HEK293T (cell line): ENCODE measurements around the gene MRGPRG.

Experiments
- CTCF ChIA-PET: fragments of 350-600 bp; formaldehyde crosslinking; extraction: SDS; loops from one replicate; lab custom pipeline; 2021; ENCODE audit warnings: antibody characterized with exemption, inconsistent platforms; lab: Yijun Ruan, JAX
- POLR2A ChIA-PET: fragments of 350-600 bp; formaldehyde crosslinking; extraction: SDS; loops from one replicate; lab custom pipeline; 2020; ENCODE audit warnings: antibody characterized with exemption, inconsistent platforms; lab: Yijun Ruan, JAX
- DNase-seq: peaks from one replicate; pipeline ENCODE4 v3.0.0; 2012; ENCODE audit warnings: mixed read lengths; ENCODE audit errors: extremely low spot score
- ARNT ChIP-seq: fragments of 450-650 bp; IDR thresholded peaks from 2 replicates; pipeline ENCODE4 v1.6.1; 2017; ENCODE audit warnings: mild to moderate bottlenecking
- BHLHE40 ChIP-seq: fragments of 450-650 bp; IDR thresholded peaks from 2 replicates; pipeline ENCODE4 v1.6.1; 2016; ENCODE audit warnings: mild to moderate bottlenecking, moderate library complexity, borderline replicate concordance
- CTBP1 ChIP-seq: fragments of 450-650 bp; IDR thresholded peaks from 2 replicates; pipeline ENCODE4 v1.6.1; 2016; ENCODE audit warnings: borderline replicate concordance
- ELF4 ChIP-seq: fragments of 450-650 bp; IDR thresholded peaks from 2 replicates; pipeline ENCODE4 v1.6.1; 2017; ENCODE audit warnings: antibody characterized with exemption
- FOXA1 ChIP-seq: fragments of 450-650 bp; IDR thresholded peaks from 2 replicates; pipeline ENCODE4 v1.6.1; 2016; ENCODE audit warnings: mild to moderate bottlenecking
- FOXK2 ChIP-seq: fragments of 450-650 bp; IDR thresholded peaks from 2 replicates; pipeline ENCODE4 v1.6.1; 2016; ENCODE audit warnings: mild to moderate bottlenecking
- FOXM1 ChIP-seq: fragments of 450-650 bp; IDR thresholded peaks from 2 replicates; pipeline ENCODE4 v1.6.1; 2017; ENCODE audit warnings: mild to moderate bottlenecking, borderline replicate concordance
- HDGF ChIP-seq: fragments of 450-650 bp; IDR thresholded peaks from 2 replicates; pipeline ENCODE4 v1.6.1; 2017; ENCODE audit warnings: antibody characterized with exemption, borderline replicate concordance
- L3MBTL2 ChIP-seq: fragments of 450-650 bp; conservative IDR thresholded peaks from 2 replicates; pipeline ENCODE4 v1.6.1; 2016; ENCODE audit warnings: mild to moderate bottlenecking
- LEF1 ChIP-seq: fragments of 450-650 bp; IDR thresholded peaks from 2 replicates; pipeline ENCODE4 v1.6.1; 2017; ENCODE audit warnings: mild to moderate bottlenecking, borderline replicate concordance
- NFRKB ChIP-seq: fragments of 450-650 bp; IDR thresholded peaks from 2 replicates; pipeline ENCODE4 v1.6.1; 2016; ENCODE audit warnings: mild to moderate bottlenecking, moderate library complexity
- PKNOX1 ChIP-seq: fragments of 450-650 bp; IDR thresholded peaks from 2 replicates; pipeline ENCODE4 v1.6.1; 2016
- SP1 ChIP-seq: fragments of 450-650 bp; IDR thresholded peaks from 2 replicates; pipeline ENCODE4 v1.6.1; 2017
- SUZ12 ChIP-seq: fragments of 450-650 bp; IDR thresholded peaks from 2 replicates; pipeline ENCODE4 v1.6.1; 2016; ENCODE audit warnings: mild to moderate bottlenecking
- TARDBP ChIP-seq: fragments of 450-650 bp; IDR thresholded peaks from 2 replicates; pipeline ENCODE4 v1.6.1; 2016
- ZNF384 ChIP-seq: fragments of 450-650 bp; IDR thresholded peaks from 2 replicates; pipeline ENCODE4 v1.6.1; 2016

Gene MRGPRG

GRCh38 chr11:3190600-3190999, 28.0 kb downstream of the MRGPRG start:
- DNase-seq: no peak
- ChIA-PET CTCF (interaction anchor here (0.5 to 0.8 kb wide), 3 partner anchors 8 to 155 kb away, joined by 3 to 4 read pairs (median 3); no protein-coding TSS in a partner anchor), POLR2A (no interaction called here)
- no peak for TF ChIP-seq TARDBP
- no peak for TF ChIP-seq FOXM1
- no peak for TF ChIP-seq FOXK2
- TF ChIP-seq CTBP1: no peak
- TF ChIP-seq HDGF: no peak
- TF ChIP-seq ARNT: no peak
- no peak for TF ChIP-seq SUZ12
- TF ChIP-seq PKNOX1: no peak
- no peak for TF ChIP-seq FOXA1
- no peak for TF ChIP-seq ZNF384

- TF ChIP-seq ZNF384 (no peak), TARDBP (no peak), L3MBTL2 (no peak), FOXA1 (no peak), FOXK2 (no peak)
Observed at GRCh38 chr11:3189886-3190583, 28.6 kb downstream of the MRGPRG start.

GRCh38 chr11:3189196-3189843, 29.3 kb downstream of the MRGPRG start:
- ChIA-PET POLR2A (no interaction called here), CTCF (no interaction called here)
- DNase-seq: no peak
- no peak for TF ChIP-seq CTBP1
- TF ChIP-seq SP1: no peak
- TF ChIP-seq HDGF: no peak
- no peak for TF ChIP-seq FOXM1
- no peak for TF ChIP-seq ZNF384
- TF ChIP-seq L3MBTL2: peak; percentile 60
- no peak for TF ChIP-seq ELF4
- no peak for TF ChIP-seq NFRKB
- no peak for TF ChIP-seq FOXK2
- TF ChIP-seq FOXA1: no peak
- peak; percentile 0; the same call in 1 of the 2 replicates for TF ChIP-seq PKNOX1
- TF ChIP-seq SUZ12: no peak
- no peak for TF ChIP-seq LEF1
- no peak for TF ChIP-seq ARNT
- no peak for TF ChIP-seq BHLHE40
- no peak for TF ChIP-seq TARDBP

More at GRCh38 chr11:3189886-3190583, 28.6 kb downstream of the MRGPRG start:
- no peak for DNase-seq
- POLR2A ChIA-PET: no interaction called here
- CTCF ChIA-PET: no interaction called here

- DNase-seq: no peak
- POLR2A ChIA-PET: no interaction called here
- CTCF ChIA-PET: no interaction called here
- TF ChIP-seq SUZ12 (no peak), FOXA1 (no peak), BHLHE40 (no peak), PKNOX1 (peak; percentile 51), LEF1 (no peak)
Observed at GRCh38 chr11:3188496-3189195, 30.0 kb downstream of the MRGPRG start.

GRCh38 chr11:3186166-3186953, 32.3 kb downstream of the MRGPRG start:
- DNase-seq: no peak
- ChIA-PET POLR2A (no interaction called here), CTCF (no interaction called here)
- TF ChIP-seq TARDBP: no peak
- no peak for TF ChIP-seq BHLHE40
- TF ChIP-seq NFRKB: no peak

- ChIA-PET CTCF (interaction anchor here (0.5 kb wide), 1 partner anchor 73 kb away, joined by 4 read pairs; no protein-coding TSS in a partner anchor), POLR2A (no interaction called here)
- TF ChIP-seq SUZ12: no peak
Observed at GRCh38 chr11:3184732-3185347, 33.8 kb downstream of the MRGPRG start.

More at GRCh38 chr11:3184732-3185347, 33.8 kb downstream of the MRGPRG start:
- DNase-seq: no peak
